Effector memory CD4-positive, alpha-beta T cell (primary cell): Measurements from ENCODE around the gene CEBPZ.
"Not testable (repeated sequence)": the region's sequence is repeated elsewhere in the genome, so short reads cannot be mapped to it uniquely, and the experiment has no call there.

ENCODE experiments used
- DNase-seq, 3 donors: peaks; one replicate each; pipeline ENCODE4 v3.0.0-alpha.2; 2020
- H3K27ac ChIP-seq: 2 replicates; pipeline ENCODE4 v1.7.0; 2013; ENCODE audit warnings: mild to moderate bottlenecking, low read length, moderate library complexity; ENCODE audit not compliant: insufficient read depth, poor library complexity, severe bottlenecking
- H3K27me3 ChIP-seq: replicated peaks from 2 replicates; pipeline ENCODE4 v1.7.0; 2013; ENCODE audit warnings: mild to moderate bottlenecking, low read length; ENCODE audit not compliant: insufficient read depth, control insufficient read depth, poor library complexity, severe bottlenecking
- H3K36me3 ChIP-seq: 2 replicates; pipeline ENCODE4 v1.7.0; 2013; ENCODE audit warnings: mild to moderate bottlenecking, low read length, moderate library complexity; ENCODE audit not compliant: control insufficient read depth, insufficient read depth
- H3K4me1 ChIP-seq: 2 replicates; pipeline ENCODE4 v1.7.0; 2013; ENCODE audit warnings: low read length, mild to moderate bottlenecking; ENCODE audit not compliant: control insufficient read depth, insufficient read depth, poor library complexity, severe bottlenecking
- H3K4me3 ChIP-seq: 2 replicates; pipeline ENCODE4 v1.7.0; 2013; ENCODE audit warnings: low read length, low read depth, mild to moderate bottlenecking; ENCODE audit not compliant: insufficient read depth, poor library complexity, severe bottlenecking
- H3K9me3 ChIP-seq: 2 replicates; pipeline ENCODE4 v1.7.0; 2013; ENCODE audit warnings: mild to moderate bottlenecking, low read length, moderate library complexity; ENCODE audit not compliant: control insufficient read depth

The CEBPZ gene

GRCh38 chr2:37201208-37201607 lies 30.2 kb downstream of the CEBPZ start:
- Histone ChIP-seq H3K9me3 (no peaks in the 10 kb centered on the region), H3K4me3 (no peak overlapping the region), H3K27me3 (no peaks in the 10 kb centered on the region), H3K36me3 (peaks cover 32% of the 10 kb centered on the region), H3K4me1 (peaks cover 9% of the 10 kb centered on the region), H3K27ac (no peak overlapping the region)
- no peak for DNase-seq

DNA sequence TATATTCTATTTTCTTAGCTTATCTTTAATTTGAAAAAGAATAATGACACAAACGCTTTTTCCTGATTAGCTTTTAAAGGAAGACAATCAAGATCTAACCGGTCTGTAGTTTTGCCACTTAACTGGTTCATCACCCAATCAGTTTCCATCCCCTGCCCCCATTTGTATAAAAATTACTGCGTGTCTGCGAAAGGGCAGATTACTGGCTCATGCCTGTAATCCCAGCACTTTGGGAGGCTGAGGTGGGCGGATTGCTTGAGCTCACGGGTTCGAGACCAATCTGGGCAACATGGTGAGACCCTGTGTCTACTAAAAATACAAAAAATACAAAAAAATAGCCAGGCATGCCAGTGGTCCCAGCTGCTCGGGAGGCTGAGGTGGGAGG lies 32.7 kb downstream of the CEBPZ start:
- DNase-seq: no peak
- Histone ChIP-seq H3K4me1 (peaks cover 9% of the 10 kb centered on the region), H3K4me3 (no peak overlapping the region)

DNA sequence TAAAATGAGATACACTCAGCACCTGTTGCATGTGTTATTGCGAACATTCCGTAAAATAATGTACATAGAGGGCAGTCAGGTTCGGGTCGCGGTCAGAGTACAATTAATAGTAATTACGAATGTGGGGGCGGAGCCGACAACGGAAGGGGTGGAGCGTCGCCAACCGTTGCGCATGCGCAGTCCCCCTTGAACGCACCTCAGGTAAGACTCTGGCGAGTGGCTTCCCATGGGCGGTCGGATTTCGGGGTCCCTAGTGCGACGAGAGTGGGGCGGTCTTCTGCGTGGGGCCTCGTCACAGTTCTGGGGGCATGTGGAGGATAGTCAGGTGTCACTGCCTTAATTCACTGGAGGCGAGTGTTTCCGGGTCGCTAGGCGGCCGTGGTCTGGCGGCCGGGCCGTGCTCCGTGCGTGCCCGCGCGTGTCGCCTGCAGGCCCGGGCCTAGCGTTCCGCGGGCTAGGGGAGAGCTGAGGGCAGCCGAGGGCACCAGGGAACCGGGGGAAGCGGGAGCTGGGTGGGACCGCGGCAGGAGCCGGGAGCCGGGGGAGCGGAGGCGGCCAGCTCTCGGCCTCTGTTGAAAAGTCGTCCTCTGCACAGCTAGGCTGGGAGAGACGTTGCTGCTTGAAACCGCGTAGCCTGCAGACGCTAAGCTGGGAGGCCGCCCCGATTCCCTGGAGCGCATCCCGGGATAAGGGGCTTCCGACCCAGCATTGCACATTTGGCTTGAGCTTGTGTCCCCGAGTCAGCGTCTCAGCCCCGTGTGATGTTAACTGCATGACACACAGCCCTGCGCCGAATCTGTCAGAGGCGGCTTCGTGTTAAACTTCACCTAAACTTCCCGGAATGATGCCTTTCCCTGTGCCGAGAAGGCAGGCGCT lies 34.8 kb downstream of the CEBPZ start, which contains the start of gene CEBPZOS:
TSS of gene CEBPZOS (plus strand) at position 177 of the 876 bp plus-strand sequence. CDS start 3,209 bp downstream, outside the sequence.
- Histone ChIP-seq H3K4me3 (peak within 1 kb of the TSS; percentile 79), H3K36me3 (peaks cover 4% of the 10 kb centered on the region), H3K9me3 (no peaks in the 10 kb centered on the region), H3K4me1 (peaks cover 9% of the 10 kb centered on the region), H3K27me3 (no peaks in the 10 kb centered on the region), H3K27ac (peak within 1 kb of the TSS; percentile 90)
- DNase-seq: peak; percentile 82 to 88 (median 88)

More for the DNA sequence above, 32.7 kb downstream of the CEBPZ start:
- no peaks in the 10 kb centered on the region for H3K9me3 ChIP-seq
- H3K27me3 ChIP-seq: no peaks in the 10 kb centered on the region
- H3K36me3 ChIP-seq: peaks cover 18% of the 10 kb centered on the region
- H3K27ac ChIP-seq: peak overlapping the region; percentile 21

GRCh38 chr2:37195862-37196319 lies 35.5 kb downstream of the CEBPZ start:
- not testable (repeated sequence) for DNase-seq, H3K36me3 ChIP-seq, H3K4me1 ChIP-seq, H3K9me3 ChIP-seq, H3K27me3 ChIP-seq
- H3K27ac ChIP-seq: peak overlapping the region; percentile 90
- peak overlapping the region; percentile 79 for H3K4me3 ChIP-seq

- Histone ChIP-seq H3K36me3 (no peaks in the 10 kb centered on the region), H3K4me3 (no peak overlapping the region), H3K27ac (no peak overlapping the region), H3K9me3 (no peaks in the 10 kb centered on the region), H3K4me1 (peaks cover 7% of the 10 kb centered on the region), H3K27me3 (no peaks in the 10 kb centered on the region)
- no peak for DNase-seq
Observed at GRCh38 chr2:37192551-37192950, 38.8 kb downstream of the CEBPZ start.

DNA sequence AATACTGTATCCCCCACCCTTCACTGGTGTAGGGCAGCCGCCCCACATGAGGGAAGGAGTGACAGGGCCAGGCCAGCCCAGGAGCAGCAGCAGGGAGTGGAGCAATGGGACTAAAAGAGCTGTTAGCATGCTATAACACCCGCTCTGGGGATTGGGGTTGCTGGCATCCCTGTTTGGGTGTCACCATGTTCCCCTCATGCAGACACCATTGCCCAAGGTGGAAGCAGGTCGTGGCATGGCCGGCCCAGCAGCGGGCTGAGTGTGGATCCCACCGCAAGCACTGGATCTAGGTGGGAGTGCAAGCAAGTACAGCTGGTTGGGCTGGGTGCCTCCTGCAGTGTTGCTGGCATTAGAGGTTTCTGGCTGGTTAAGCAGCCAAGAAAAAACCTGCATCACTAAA lies 39.6 kb downstream of the CEBPZ start:
- Histone ChIP-seq H3K36me3 (no peaks in the 10 kb centered on the region), H3K4me3 (no peak overlapping the region), H3K4me1 (peaks cover under 1% of the 10 kb centered on the region), H3K9me3 (no peaks in the 10 kb centered on the region), H3K27ac (no peak overlapping the region), H3K27me3 (no peaks in the 10 kb centered on the region)
- no peak for DNase-seq

DNA sequence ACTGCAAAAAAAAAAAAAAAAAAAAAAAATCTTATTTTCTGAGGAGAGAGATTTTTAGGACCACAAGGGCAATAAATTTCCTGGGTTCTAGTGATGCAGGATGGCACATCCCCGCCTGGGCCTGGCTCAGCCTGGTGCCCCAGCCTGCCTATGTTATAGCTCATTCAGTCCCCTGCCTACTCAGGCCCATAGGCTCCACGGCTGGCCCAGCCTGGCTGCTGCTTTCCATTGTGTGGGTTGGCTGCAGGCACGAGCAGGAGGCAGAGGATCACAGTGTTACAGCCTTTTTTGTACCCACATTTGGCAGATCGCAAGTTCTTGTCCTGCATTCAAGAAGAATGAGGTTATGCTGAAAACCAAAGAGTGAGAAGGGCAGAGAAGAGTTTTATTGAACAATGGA lies 40.1 kb downstream of the CEBPZ start:
- Histone ChIP-seq H3K27me3 (no peaks in the 10 kb centered on the region), H3K36me3 (no peaks in the 10 kb centered on the region), H3K4me3 (no peak overlapping the region), H3K4me1 (no peaks in the 10 kb centered on the region), H3K9me3 (no peaks in the 10 kb centered on the region), H3K27ac (no peak overlapping the region)
- DNase-seq: no peak

- no peak overlapping the region for H3K4me3 ChIP-seq
- no peaks in the 10 kb centered on the region for H3K36me3 ChIP-seq
- H3K9me3 ChIP-seq: no peaks in the 10 kb centered on the region
- no peak for DNase-seq
- H3K27me3 ChIP-seq: no peaks in the 10 kb centered on the region
- H3K27ac ChIP-seq: no peak overlapping the region
- no peaks in the 10 kb centered on the region for H3K4me1 ChIP-seq
Observed at GRCh38 chr2:37190290-37190689, 41.1 kb downstream of the CEBPZ start.

GRCh38 chr2:37189452-37190153 lies 41.8 kb downstream of the CEBPZ start:
- H3K9me3 ChIP-seq: no peaks in the 10 kb centered on the region
- H3K36me3 ChIP-seq: no peaks in the 10 kb centered on the region
- no peak overlapping the region for H3K4me3 ChIP-seq
- no peak overlapping the region for H3K27ac ChIP-seq
- no peak for DNase-seq
- no peaks in the 10 kb centered on the region for H3K4me1 ChIP-seq
- H3K27me3 ChIP-seq: no peaks in the 10 kb centered on the region

GRCh38 chr2:37188570-37188969 lies 42.8 kb downstream of the CEBPZ start, which contains the start of gene SULT6B1:
Gene SULT6B1, minus strand, starts transcription at chr2:37188670. Its CDS starts 30 bp downstream, at chr2:37188640.
- H3K27ac ChIP-seq: no peak within 1 kb of the TSS
- no peaks in the 10 kb centered on the region for H3K9me3 ChIP-seq
- H3K4me1 ChIP-seq: no peaks in the 10 kb centered on the region
- no peak for DNase-seq
- no peaks in the 10 kb centered on the region for H3K27me3 ChIP-seq
- H3K36me3 ChIP-seq: no peaks in the 10 kb centered on the region
- H3K4me3 ChIP-seq: no peak within 1 kb of the TSS
